Upper lobe of right lung (tissue), 1 donor: ENCODE measurements around the gene GPR157. TPM values are rescaled to one million over a fixed set of nuclear protein-coding genes. Genes with fewer than 3 reads are reported as not detected.

Experiments used
- ATAC-seq: fragments of 200-7000 bp; cut with Tn5 transposase; one replicate; pipeline ENCODE4 v1.9.1; 2020; ENCODE audit warnings: mild to moderate bottlenecking, moderate library complexity
- DNase-seq: peaks from one replicate; pipeline ENCODE4 v3.0.0-alpha.2; 2020
- H3K27ac ChIP-seq: fragments of 200-600 bp; one replicate; pipeline ENCODE4 v1.8.0; 2022
- H3K27me3 ChIP-seq: fragments of 200-600 bp; one replicate; pipeline ENCODE4 v1.8.0; 2022; ENCODE audit warnings: mild to moderate bottlenecking
- H3K36me3 ChIP-seq: fragments of 200-600 bp; one replicate; pipeline ENCODE4 v1.8.0; 2022
- H3K4me1 ChIP-seq: fragments of 200-600 bp; one replicate; pipeline ENCODE4 v1.8.0; 2022
- H3K4me3 ChIP-seq: fragments of 200-600 bp; one replicate; pipeline ENCODE4 v1.8.0; 2022; ENCODE audit warnings: mild to moderate bottlenecking
- H3K9me3 ChIP-seq: fragments of 200-600 bp; one replicate; pipeline ENCODE4 v1.8.0; 2022
- intact Hi-C: fragments of 100-400 bp; cut with DNase I; formaldehyde crosslinking; loops from one replicate; pipeline ENCODE4 v1.11.0; 2022
- total RNA-seq: library from RNA; stranded (reverse); fragmentation: NEBNext Ultra II Directional; extraction: Animal tissue kit (Norgen Biotek cat#: 25700); gene quantifications from one replicate; pipeline ENCODE4 v1.2.1, GENCODE V29; 2021
- TF ChIP-seq, protein P1 (sequence below): fragments of 200-600 bp; IDR thresholded peaks from one replicate; pipeline ENCODE4 v1.8.0; 2022; ENCODE audit warnings: antibody characterized with exemption
- donor health status: DM: no; HTN: yes; CAD: no; lungs with severe emphysema.

The GPR157 gene
- total RNA-seq, 1 donor from 2014 or later: 19.0 TPM

DNA sequence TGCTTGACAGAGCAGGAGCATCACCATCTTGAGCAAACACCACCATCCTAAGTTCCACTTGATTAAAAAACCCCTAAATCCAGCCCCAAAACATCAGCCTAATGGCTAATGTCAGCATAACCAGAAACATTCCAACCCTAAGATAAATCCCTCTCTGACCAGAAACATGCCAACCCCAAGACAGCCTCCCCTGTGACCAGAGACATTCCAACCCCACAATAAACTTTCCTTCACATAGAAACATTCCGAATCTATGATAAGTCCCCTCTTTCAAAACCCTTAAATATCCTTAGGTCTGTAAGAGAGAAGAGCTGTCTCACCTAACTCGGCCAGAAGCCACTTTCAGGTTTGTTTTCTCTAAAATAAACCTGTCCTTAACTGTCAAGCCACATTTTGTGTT, 42.1 kb downstream of the GPR157 start:
- DNase-seq (no peak), ATAC-seq (no peak)
- H3K4me3 ChIP-seq: no peak overlapping the region
- no peak overlapping the region for H3K27ac ChIP-seq
- TF ChIP-seq, protein P1, sequence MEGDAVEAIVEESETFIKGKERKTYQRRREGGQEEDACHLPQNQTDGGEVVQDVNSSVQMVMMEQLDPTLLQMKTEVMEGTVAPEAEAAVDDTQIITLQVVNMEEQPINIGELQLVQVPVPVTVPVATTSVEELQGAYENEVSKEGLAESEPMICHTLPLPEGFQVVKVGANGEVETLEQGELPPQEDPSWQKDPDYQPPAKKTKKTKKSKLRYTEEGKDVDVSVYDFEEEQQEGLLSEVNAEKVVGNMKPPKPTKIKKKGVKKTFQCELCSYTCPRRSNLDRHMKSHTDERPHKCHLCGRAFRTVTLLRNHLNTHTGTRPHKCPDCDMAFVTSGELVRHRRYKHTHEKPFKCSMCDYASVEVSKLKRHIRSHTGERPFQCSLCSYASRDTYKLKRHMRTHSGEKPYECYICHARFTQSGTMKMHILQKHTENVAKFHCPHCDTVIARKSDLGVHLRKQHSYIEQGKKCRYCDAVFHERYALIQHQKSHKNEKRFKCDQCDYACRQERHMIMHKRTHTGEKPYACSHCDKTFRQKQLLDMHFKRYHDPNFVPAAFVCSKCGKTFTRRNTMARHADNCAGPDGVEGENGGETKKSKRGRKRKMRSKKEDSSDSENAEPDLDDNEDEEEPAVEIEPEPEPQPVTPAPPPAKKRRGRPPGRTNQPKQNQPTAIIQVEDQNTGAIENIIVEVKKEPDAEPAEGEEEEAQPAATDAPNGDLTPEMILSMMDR: no peak
- H3K27me3 ChIP-seq: no peaks in the 10 kb centered on the region
- H3K9me3 ChIP-seq: no peaks in the 10 kb centered on the region
- no peaks in the 10 kb centered on the region for H3K36me3 ChIP-seq
- intact Hi-C loops: no loop called here
- peaks cover 18% of the 10 kb centered on the region for H3K4me1 ChIP-seq

DNA sequence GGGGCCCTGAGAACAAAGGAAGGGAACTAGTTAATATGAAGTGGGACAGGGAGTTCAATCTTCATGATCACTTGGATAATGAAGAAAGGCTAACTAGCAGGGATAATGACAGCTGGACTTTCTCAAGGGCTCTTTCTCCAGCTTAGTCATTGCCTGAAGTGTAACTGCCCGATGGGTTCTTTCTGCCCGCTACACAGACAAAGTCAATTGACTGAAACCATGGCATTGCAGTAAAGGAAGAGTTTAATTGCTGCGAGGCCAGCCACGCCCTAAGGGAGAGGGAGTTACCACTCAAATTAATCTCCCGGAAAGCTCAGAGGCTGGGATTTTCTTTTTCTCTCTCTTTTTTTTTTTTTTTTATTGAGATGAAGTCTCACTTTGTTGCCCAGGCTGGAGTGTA, 42.9 kb downstream of the GPR157 start:
- Histone ChIP-seq H3K27me3 (no peaks in the 10 kb centered on the region), H3K4me1 (peaks cover 18% of the 10 kb centered on the region), H3K36me3 (no peaks in the 10 kb centered on the region), H3K4me3 (no peak overlapping the region), H3K27ac (no peak overlapping the region), H3K9me3 (no peaks in the 10 kb centered on the region)
- TF ChIP-seq, protein P1: no peak
- intact Hi-C loops: no loop called here
- peak; percentile 32 for ATAC-seq
- DNase-seq: no peak

DNA sequence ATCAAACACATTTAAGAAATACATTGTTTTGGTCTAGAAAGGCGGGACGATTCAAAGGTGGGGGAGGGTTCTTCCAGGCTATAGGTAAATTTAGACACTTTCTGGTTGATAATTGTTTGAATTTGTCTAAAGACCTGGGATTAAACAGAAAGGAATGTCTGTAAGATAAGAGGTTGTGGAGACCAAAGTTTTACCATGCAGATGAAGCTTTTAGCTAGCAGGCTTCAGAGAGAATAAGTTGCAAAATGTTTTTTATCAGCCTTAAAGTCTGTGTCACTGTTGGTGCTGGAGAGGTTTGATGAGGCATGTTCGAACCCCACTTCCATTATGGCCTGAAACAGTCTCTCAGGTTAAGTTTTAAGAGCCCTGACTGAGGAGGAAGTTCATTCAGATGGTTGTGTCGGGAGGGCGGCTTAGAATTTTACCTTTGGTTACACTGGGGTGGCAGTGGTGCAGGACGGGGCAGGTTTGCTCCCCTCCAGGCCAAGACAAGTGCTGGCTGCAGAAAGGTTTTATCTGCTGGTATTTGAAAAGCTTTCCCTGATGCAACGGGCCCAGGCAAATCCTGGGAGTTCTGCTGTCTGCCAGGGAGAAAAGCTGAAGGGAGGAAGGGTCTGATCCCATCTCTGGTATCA, 43.5 kb downstream of the GPR157 start:
- Histone ChIP-seq H3K27me3 (no peaks in the 10 kb centered on the region), H3K4me1 (peaks cover 18% of the 10 kb centered on the region), H3K4me3 (no peak overlapping the region), H3K36me3 (no peaks in the 10 kb centered on the region), H3K9me3 (no peaks in the 10 kb centered on the region), H3K27ac (no peak overlapping the region)
- no peak for ATAC-seq
- DNase-seq: no peak
- intact Hi-C loops: no loop called here
- TF ChIP-seq, protein P1: no peak

DNA sequence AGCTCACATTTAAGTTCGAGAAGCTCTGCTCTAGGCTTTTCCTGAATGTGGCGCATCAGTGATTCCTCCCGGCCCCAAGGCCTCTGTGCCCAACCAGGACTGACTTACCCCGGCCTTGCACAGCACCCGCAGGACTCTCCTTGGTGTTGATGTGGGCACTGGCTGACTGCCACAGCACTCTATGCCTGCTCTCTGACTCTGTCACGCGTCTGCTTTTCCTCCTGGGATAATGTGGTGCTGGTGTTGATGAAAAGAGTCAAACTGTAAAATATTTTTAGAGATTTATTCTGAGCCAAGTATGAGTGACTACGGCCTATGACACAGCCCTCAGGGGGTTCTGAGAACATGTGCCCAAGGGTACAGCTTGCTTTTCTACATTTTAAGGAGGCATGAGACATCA, 44.0 kb downstream of the GPR157 start:
- no peaks in the 10 kb centered on the region for H3K9me3 ChIP-seq
- no peak overlapping the region for H3K4me3 ChIP-seq
- peaks cover 18% of the 10 kb centered on the region for H3K4me1 ChIP-seq
- intact Hi-C loops: no loop called here
- no peak for DNase-seq
- no peak for ATAC-seq
- no peak overlapping the region for H3K27ac ChIP-seq
- no peaks in the 10 kb centered on the region for H3K27me3 ChIP-seq
- TF ChIP-seq, protein P1: no peak
- no peaks in the 10 kb centered on the region for H3K36me3 ChIP-seq

DNA sequence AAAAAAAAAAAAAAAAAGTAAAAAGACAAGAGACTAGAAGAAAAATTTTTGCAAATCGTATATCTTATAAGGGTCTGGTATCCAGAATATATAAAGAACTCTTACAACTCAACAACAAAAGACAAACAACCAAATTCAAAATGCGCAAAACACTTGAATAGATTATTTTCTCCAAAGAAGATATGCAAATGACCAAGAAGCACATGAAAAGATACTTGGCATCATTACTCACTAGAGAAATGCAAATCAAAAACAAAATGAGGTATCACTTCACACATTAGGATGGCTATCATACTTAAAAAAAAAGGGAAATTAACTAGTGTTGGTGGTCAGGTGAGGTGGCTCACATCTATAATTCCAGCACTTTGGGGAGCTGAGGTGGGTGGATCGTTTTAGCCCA, 47.4 kb downstream of the GPR157 start:
- TF ChIP-seq, protein P1: no peak
- intact Hi-C loops: no loop called here

More for the DNA sequence above, 47.4 kb downstream of the GPR157 start:
- H3K4me3 ChIP-seq: no peak overlapping the region
- ATAC-seq (no peak), DNase-seq (no peak)
- H3K27me3 ChIP-seq: no peaks in the 10 kb centered on the region
- no peak overlapping the region for H3K27ac ChIP-seq
- peaks cover 15% of the 10 kb centered on the region for H3K4me1 ChIP-seq
- no peaks in the 10 kb centered on the region for H3K36me3 ChIP-seq
- H3K9me3 ChIP-seq: no peaks in the 10 kb centered on the region
